Lower lobe of right lung (tissue), 2 donors: ENCODE data around the gene NXPH1. TPM values are rescaled to one million over a fixed set of nuclear protein-coding genes. Genes with fewer than 3 reads are reported as not detected.

Experiments
- ATAC-seq, 2 donors: fragments of 200-7000 bp; cut with Tn5 transposase; one replicate each; pipeline ENCODE4 v1.9.1; 2020 to 2022; ENCODE audit warnings: mild to moderate bottlenecking in 2 of 2, moderate library complexity in 2 of 2
- DNase-seq: peaks from one replicate; pipeline ENCODE4 v3.0.0-alpha.2; 2020
- H3K27ac ChIP-seq: fragments of 200-600 bp; one replicate; pipeline ENCODE4 v1.8.0; 2022
- H3K27me3 ChIP-seq: fragments of 200-600 bp; one replicate; pipeline ENCODE4 v1.8.0; 2022; ENCODE audit warnings: low read depth
- H3K36me3 ChIP-seq: fragments of 200-600 bp; one replicate; pipeline ENCODE4 v1.8.0; 2022; ENCODE audit warnings: mild to moderate bottlenecking
- H3K4me1 ChIP-seq: fragments of 200-600 bp; one replicate; pipeline ENCODE4 v1.8.0; 2022
- H3K4me3 ChIP-seq: fragments of 200-600 bp; one replicate; pipeline ENCODE4 v1.8.0; 2022; ENCODE audit warnings: mild to moderate bottlenecking
- H3K9me3 ChIP-seq: fragments of 200-600 bp; one replicate; pipeline ENCODE4 v1.8.0; 2022
- intact Hi-C: fragments of 100-400 bp; cut with DNase I; formaldehyde crosslinking; loops from one replicate; pipeline ENCODE4 v1.11.0; 2022
- total RNA-seq: library from RNA; stranded (reverse); fragmentation: NEBNext Ultra II Directional; extraction: Animal tissue kit (Norgen Biotek cat#: 25700); gene quantifications from one replicate; pipeline ENCODE4 v1.2.1, GENCODE V29; 2021
- TF ChIP-seq, protein P1 (sequence below): fragments of 200-600 bp; IDR thresholded peaks from one replicate; pipeline ENCODE4 v1.8.0; 2022; ENCODE audit warnings: antibody characterized with exemption, mild to moderate bottlenecking
- donor health status: DM: no; HTN: yes; CAD: no; lungs with severe emphysema.

NXPH1 gene
- total RNA-seq, 1 donor from 2014 or later: not detected

DNA sequence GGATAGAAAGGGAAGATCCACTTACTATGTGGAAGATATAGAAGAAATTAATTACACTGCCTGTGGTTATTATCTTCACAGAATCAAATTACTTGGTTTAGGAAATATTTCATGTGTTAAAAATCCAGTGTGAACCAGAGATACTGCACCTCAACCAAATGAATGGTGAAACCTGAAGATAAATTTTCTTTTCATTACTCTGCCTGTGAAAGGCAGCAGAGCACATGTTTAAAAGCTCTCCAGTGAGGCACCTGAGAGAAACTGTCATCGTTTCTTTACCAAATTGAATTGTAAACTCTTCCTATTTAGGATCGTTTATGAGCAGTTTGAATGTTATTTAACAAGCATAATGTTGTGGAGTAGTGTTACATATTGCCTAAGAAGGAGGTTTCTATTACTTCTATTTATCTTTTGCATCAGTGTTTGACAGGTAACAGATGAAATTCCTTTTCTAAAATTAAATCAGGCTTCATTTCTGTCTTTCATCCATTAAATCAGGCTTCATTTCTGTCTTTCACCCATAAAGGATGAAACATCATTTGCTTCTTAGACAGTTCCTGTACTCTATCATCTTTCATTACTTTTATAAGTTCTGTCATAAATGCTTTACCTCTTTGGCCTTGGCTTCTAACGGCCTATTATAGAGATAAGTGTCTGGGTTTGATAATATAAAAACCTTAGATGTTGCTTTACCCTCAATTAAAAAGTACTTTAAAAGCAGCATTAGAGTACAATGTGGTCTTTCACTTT, 266.6 kb downstream of the NXPH1 start:
- H3K9me3 ChIP-seq: no peaks in the 10 kb centered on the region
- no peaks in the 10 kb centered on the region for H3K4me1 ChIP-seq
- intact Hi-C loops: no loop called here
- TF ChIP-seq, protein P1, sequence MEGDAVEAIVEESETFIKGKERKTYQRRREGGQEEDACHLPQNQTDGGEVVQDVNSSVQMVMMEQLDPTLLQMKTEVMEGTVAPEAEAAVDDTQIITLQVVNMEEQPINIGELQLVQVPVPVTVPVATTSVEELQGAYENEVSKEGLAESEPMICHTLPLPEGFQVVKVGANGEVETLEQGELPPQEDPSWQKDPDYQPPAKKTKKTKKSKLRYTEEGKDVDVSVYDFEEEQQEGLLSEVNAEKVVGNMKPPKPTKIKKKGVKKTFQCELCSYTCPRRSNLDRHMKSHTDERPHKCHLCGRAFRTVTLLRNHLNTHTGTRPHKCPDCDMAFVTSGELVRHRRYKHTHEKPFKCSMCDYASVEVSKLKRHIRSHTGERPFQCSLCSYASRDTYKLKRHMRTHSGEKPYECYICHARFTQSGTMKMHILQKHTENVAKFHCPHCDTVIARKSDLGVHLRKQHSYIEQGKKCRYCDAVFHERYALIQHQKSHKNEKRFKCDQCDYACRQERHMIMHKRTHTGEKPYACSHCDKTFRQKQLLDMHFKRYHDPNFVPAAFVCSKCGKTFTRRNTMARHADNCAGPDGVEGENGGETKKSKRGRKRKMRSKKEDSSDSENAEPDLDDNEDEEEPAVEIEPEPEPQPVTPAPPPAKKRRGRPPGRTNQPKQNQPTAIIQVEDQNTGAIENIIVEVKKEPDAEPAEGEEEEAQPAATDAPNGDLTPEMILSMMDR: no peak
- no peak overlapping the region for H3K27ac ChIP-seq
- no peak for DNase-seq
- no peaks in the 10 kb centered on the region for H3K36me3 ChIP-seq
- ATAC-seq: no peak
- no peak overlapping the region for H3K4me3 ChIP-seq
- H3K27me3 ChIP-seq: no peaks in the 10 kb centered on the region

DNA sequence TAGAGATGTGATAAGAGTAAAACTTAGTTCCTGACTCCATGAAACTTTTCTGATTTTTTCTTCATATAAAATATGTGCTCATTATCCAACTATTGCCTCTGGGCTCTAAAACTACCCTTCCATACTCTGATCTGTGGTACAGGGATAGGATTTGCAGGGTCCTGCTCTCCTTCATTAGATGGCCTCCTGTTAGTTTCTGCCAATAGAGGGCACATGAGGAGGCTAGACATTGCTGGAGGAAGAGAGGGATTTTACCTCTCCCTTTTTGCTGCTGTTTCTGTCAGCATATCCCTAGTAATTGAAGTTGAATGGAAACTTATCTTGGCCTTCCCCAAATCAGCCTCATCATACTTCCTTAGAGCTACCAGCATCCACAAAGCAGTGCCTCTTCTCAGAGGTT, 269.4 kb downstream of the NXPH1 start:
- TF ChIP-seq, protein P1: no peak
- Histone ChIP-seq H3K36me3 (no peaks in the 10 kb centered on the region), H3K4me3 (no peak overlapping the region), H3K4me1 (no peaks in the 10 kb centered on the region), H3K9me3 (no peaks in the 10 kb centered on the region), H3K27me3 (no peaks in the 10 kb centered on the region), H3K27ac (no peak overlapping the region)
- DNase-seq (no peak), ATAC-seq (no peak)
- intact Hi-C loops: no loop called here

DNA sequence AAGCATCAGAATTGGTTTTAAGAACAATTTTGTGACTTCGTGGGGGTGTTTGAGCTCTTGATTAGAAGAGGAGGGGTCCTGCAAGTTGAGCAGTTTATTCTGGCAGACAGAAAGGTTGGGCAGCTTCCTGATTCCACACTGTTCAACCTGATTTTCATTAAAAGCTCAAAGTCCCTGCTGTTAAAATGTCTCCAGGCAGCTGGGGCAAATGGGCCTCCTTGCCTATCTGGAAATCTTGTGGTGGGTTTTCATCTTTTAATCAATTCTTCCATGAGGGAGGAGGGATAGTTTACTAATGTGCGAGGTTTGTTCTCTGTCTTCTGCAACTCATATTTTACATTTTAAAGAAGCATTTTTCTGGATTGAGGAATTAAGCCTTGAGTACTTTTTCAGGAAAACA, 276.7 kb downstream of the NXPH1 start:
- no peaks in the 10 kb centered on the region for H3K36me3 ChIP-seq
- H3K9me3 ChIP-seq: no peaks in the 10 kb centered on the region
- ATAC-seq (no peak), DNase-seq (no peak)
- H3K4me1 ChIP-seq: no peaks in the 10 kb centered on the region
- H3K27me3 ChIP-seq: no peaks in the 10 kb centered on the region
- intact Hi-C loops: no loop called here
- TF ChIP-seq, protein P1: no peak
- H3K4me3 ChIP-seq: no peak overlapping the region
- no peak overlapping the region for H3K27ac ChIP-seq

DNA sequence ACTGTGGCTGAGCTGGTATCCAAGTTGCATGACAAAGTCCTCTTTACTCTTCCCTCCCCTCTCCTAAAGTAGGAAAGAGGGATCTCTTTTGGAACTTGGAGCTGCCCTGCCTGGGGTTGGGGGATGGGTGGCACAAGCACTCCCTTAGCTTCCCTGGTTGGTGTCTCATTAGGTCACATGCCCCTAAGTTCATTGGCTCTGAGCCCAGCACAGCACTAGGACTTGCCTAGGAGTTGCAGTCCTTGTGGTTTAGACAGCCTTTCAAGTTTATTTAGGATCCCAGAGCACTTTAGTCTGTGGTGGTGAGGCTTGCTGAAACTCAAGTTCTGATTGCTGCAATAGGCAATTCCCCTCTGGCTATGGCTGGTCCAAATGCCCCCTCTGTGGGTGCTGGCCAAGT, 281.4 kb downstream of the NXPH1 start:
- Histone ChIP-seq H3K9me3 (no peaks in the 10 kb centered on the region), H3K4me3 (no peak overlapping the region), H3K27me3 (no peaks in the 10 kb centered on the region), H3K36me3 (no peaks in the 10 kb centered on the region), H3K4me1 (no peaks in the 10 kb centered on the region), H3K27ac (no peak overlapping the region)
- intact Hi-C loops: no loop called here
- no peak for DNase-seq
- peak in 1 of 2 donors; percentile 13 for ATAC-seq
- TF ChIP-seq, protein P1: no peak

DNA sequence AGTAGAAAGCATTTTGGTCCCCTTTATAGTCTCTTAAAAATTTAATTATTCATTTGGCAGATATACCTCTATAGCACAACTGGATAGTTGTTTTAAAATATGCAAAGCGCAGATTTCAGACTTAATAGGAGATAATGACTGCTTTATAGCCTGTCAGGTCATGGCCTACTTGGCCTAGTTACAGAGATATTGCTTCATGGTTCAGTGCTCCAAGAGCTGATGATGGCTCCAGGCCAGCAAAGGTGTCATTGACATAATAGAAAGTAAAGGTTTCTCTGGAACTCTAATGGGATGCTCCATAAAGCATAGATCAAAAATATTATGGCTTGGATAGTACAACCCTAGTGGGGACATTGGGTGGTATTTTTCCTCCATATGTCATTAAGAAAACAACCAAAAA, 285.7 kb downstream of the NXPH1 start:
- no peaks in the 10 kb centered on the region for H3K4me1 ChIP-seq
- DNase-seq (no peak), ATAC-seq (no peak)
- intact Hi-C loops: no loop called here
- no peaks in the 10 kb centered on the region for H3K27me3 ChIP-seq
- no peaks in the 10 kb centered on the region for H3K9me3 ChIP-seq
- no peak overlapping the region for H3K27ac ChIP-seq
- TF ChIP-seq, protein P1: no peak
- no peak overlapping the region for H3K4me3 ChIP-seq
- H3K36me3 ChIP-seq: no peaks in the 10 kb centered on the region
